ENCODE results near the gene TOX3.

The TOX3 gene

DNA sequence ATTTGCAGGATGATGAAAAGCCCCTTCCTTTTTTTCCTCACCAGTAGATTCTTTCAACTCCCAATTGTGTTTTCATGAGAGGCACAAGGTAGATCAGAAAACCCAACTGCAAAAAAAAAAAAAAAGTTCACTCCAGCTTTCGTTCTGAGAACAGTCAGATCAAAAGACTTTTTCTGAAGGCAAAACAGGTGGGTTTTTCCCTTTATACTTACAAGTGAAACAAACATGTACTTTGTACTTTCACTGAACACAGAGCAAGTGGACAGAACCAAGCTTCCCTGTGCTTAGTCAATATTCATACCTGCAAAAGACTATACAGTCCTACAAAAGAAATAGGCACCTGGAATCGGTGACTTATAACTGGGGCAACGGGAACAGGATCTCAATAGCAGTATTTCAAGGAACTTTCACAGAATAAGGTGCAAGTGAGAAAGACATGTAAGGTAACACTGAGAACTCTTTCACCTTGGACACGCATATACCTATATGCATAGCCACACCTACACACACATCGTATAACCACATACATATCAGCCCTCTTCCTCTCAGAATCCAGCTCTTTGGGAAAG lies 54.1 kb downstream of the TOX3 start:
- ChIA-PET CTCF (interaction anchor here (0.6 kb wide), 1 partner anchor 274 kb away, joined by 3 read pairs; no protein-coding TSS in a partner anchor), POLR2A (no interaction called here)
- TF ChIP-seq FOXA1 (IDR thresholded peaks at IDR 0.05): no peak
- no peak for TF ChIP-seq L3MBTL2 (conservative IDR thresholded peaks at IDR 0.05)
- no peak for TF ChIP-seq LEF1 (IDR thresholded peaks at IDR 0.05; ENCODE audit: borderline replicate concordance)
- no peak for TF ChIP-seq TARDBP (IDR thresholded peaks at IDR 0.05)
- no peak for TF ChIP-seq BHLHE40 (IDR thresholded peaks at IDR 0.05; ENCODE audit: borderline replicate concordance)
- no peak for TF ChIP-seq ZNF384 (IDR thresholded peaks at IDR 0.05)
- no peak for DNase-seq (ENCODE audit: extremely low spot score)

DNA sequence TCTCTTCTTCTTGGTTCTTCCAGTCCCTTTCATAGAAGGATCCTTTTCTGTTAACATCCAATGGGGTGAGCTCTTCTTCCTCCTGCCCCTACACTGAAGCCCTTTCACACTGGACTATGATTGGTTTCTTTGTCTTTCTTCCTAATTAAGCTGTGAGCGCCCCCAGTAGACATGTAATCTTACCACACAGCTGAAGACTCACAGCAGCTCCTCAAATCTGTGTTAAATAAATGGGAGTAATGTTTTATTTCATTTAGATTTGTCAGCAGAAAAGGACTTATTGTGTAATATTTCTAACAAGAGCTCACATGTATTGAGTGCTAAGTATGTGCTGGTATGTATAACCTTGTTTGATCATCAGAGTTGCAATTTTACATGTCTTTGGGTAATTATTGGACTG lies 55.7 kb downstream of the TOX3 start:
- TF ChIP-seq, protein P1, sequence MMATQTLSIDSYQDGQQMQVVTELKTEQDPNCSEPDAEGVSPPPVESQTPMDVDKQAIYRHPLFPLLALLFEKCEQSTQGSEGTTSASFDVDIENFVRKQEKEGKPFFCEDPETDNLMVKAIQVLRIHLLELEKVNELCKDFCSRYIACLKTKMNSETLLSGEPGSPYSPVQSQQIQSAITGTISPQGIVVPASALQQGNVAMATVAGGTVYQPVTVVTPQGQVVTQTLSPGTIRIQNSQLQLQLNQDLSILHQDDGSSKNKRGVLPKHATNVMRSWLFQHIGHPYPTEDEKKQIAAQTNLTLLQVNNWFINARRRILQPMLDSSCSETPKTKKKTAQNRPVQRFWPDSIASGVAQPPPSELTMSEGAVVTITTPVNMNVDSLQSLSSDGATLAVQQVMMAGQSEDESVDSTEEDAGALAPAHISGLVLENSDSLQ (IDR thresholded peaks at IDR 0.05): no peak
- TF ChIP-seq TARDBP (IDR thresholded peaks at IDR 0.05) (no peak), ELF4 (IDR thresholded peaks at IDR 0.05) (no peak), LEF1 (IDR thresholded peaks at IDR 0.05; ENCODE audit: borderline replicate concordance) (no peak), FOXM1 (IDR thresholded peaks at IDR 0.05; ENCODE audit: borderline replicate concordance) (no peak), L3MBTL2 (conservative IDR thresholded peaks at IDR 0.05) (no peak), BHLHE40 (IDR thresholded peaks at IDR 0.05; ENCODE audit: borderline replicate concordance) (no peak)
- ChIA-PET CTCF (no interaction called here), POLR2A (no interaction called here)
- DNase-seq (ENCODE audit: extremely low spot score): no peak

DNA sequence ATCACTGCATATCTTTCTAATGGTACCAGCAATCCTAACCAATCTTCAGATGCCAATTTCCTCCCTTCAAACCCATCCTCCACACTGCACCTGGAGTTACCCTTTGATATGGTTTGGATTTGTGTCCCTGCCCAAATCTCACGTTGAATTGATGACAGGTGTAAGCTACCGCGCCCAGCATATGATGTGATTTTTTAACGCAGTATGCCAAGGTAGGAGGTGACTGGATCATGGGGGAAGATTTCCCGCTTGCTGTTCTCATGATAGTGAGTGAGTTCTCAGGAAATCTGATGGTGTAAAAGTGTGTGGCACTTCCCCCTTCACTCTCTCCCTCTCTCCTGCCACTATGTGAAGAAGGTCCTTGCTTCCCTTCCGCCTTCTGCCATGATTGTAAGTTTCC lies 57.0 kb downstream of the TOX3 start:
- ChIA-PET POLR2A (no interaction called here), CTCF (no interaction called here)
- TF ChIP-seq LEF1 (IDR thresholded peaks at IDR 0.05; ENCODE audit: borderline replicate concordance) (no peak), SUZ12 (IDR thresholded peaks at IDR 0.05) (no peak), NFRKB (IDR thresholded peaks at IDR 0.05) (no peak), FOXK2 (IDR thresholded peaks at IDR 0.05) (no peak), CTBP1 (IDR thresholded peaks at IDR 0.05; ENCODE audit: borderline replicate concordance) (no peak)
- TF ChIP-seq, protein P1 (IDR thresholded peaks at IDR 0.05): no peak
- no peak for DNase-seq (ENCODE audit: extremely low spot score)

DNA sequence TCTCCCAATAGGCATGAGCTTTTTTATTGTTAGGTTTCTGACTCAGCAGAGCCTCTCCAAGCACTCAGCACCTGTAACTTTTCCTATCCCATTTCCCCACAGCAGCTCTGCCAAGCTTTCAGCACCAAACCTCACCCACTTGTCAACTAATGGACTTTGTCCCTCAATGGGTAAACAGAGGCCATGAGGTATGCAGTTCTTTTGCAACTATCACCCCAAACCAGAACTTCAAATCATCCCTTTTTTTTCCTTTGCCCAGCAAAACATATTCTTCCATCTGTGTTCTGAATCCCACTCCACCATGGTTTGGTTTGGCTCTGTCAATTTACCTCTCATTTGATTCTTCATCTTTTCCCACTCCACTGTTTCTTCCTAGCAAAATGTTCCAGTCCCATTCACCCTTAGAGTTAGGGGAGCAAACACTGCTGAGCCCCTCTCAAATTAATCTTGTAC lies 58.1 kb downstream of the TOX3 start:
- POLR2A ChIA-PET: no interaction called here
- CTCF ChIA-PET: no interaction called here

GRCh38 chr16:52487849-52488457 lies 59.0 kb downstream of the TOX3 start:
- POLR2A ChIA-PET: no interaction called here
- DNase-seq (ENCODE audit: extremely low spot score): no peak
- CTCF ChIA-PET: no interaction called here
- TF ChIP-seq TARDBP (IDR thresholded peaks at IDR 0.05) (no peak), LEF1 (IDR thresholded peaks at IDR 0.05; ENCODE audit: borderline replicate concordance) (no peak), SP1 (IDR thresholded peaks at IDR 0.05) (no peak), FOXK2 (IDR thresholded peaks at IDR 0.05) (no peak), L3MBTL2 (conservative IDR thresholded peaks at IDR 0.05) (no peak), SUZ12 (IDR thresholded peaks at IDR 0.05) (no peak), FOXM1 (IDR thresholded peaks at IDR 0.05; ENCODE audit: borderline replicate concordance) (no peak), ELF4 (IDR thresholded peaks at IDR 0.05) (no peak), BHLHE40 (IDR thresholded peaks at IDR 0.05; ENCODE audit: borderline replicate concordance) (no peak), CTBP1 (IDR thresholded peaks at IDR 0.05; ENCODE audit: borderline replicate concordance) (no peak), FOXA1 (IDR thresholded peaks at IDR 0.05) (no peak), NFRKB (IDR thresholded peaks at IDR 0.05) (no peak)
- TF ChIP-seq, protein P1 (IDR thresholded peaks at IDR 0.05): no peak

More for the DNA sequence above, 58.1 kb downstream of the TOX3 start:
- TF ChIP-seq, protein P1 (IDR thresholded peaks at IDR 0.05): no peak
- TF ChIP-seq ARNT (IDR thresholded peaks at IDR 0.05) (no peak), SUZ12 (IDR thresholded peaks at IDR 0.05) (no peak), ELF4 (IDR thresholded peaks at IDR 0.05) (no peak), L3MBTL2 (conservative IDR thresholded peaks at IDR 0.05) (no peak), SP1 (IDR thresholded peaks at IDR 0.05) (no peak), CTBP1 (IDR thresholded peaks at IDR 0.05; ENCODE audit: borderline replicate concordance) (no peak), LEF1 (IDR thresholded peaks at IDR 0.05; ENCODE audit: borderline replicate concordance) (no peak), ZNF384 (IDR thresholded peaks at IDR 0.05) (no peak), FOXM1 (IDR thresholded peaks at IDR 0.05; ENCODE audit: borderline replicate concordance) (no peak), FOXA1 (IDR thresholded peaks at IDR 0.05) (no peak), FOXK2 (IDR thresholded peaks at IDR 0.05) (no peak), TARDBP (IDR thresholded peaks at IDR 0.05) (no peak), BHLHE40 (IDR thresholded peaks at IDR 0.05; ENCODE audit: borderline replicate concordance) (no peak), HDGF (IDR thresholded peaks at IDR 0.05; ENCODE audit: borderline replicate concordance) (no peak), NFRKB (IDR thresholded peaks at IDR 0.05) (no peak)
- DNase-seq (ENCODE audit: extremely low spot score): no peak

DNA sequence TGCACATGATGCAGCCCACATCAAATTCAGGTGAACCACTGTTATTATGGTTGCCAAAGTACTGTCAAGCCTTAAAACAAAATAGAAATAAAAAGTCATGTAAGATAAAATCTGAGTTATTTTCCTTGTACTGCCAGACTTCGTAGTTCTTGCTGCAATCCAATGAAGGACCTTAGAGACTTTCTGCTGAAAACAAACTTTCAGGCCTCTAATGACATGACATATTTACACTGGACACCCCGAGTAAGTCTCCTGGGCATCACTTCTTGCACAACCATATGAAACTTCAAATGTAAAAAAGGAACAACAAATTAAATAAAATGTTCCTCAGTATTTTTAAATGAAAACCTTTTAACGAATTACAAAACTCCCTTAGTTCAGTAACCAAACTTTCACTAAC lies 66.7 kb downstream of the TOX3 start:
- TF ChIP-seq BHLHE40 (IDR thresholded peaks at IDR 0.05; ENCODE audit: borderline replicate concordance) (no peak), CTBP1 (IDR thresholded peaks at IDR 0.05; ENCODE audit: borderline replicate concordance) (no peak), NFRKB (IDR thresholded peaks at IDR 0.05) (no peak), SP1 (IDR thresholded peaks at IDR 0.05) (no peak), TARDBP (IDR thresholded peaks at IDR 0.05) (no peak), FOXM1 (IDR thresholded peaks at IDR 0.05; ENCODE audit: borderline replicate concordance) (no peak), L3MBTL2 (conservative IDR thresholded peaks at IDR 0.05) (no peak), FOXA1 (IDR thresholded peaks at IDR 0.05) (no peak), ELF4 (IDR thresholded peaks at IDR 0.05) (no peak), LEF1 (IDR thresholded peaks at IDR 0.05; ENCODE audit: borderline replicate concordance) (no peak), HDGF (IDR thresholded peaks at IDR 0.05; ENCODE audit: borderline replicate concordance) (no peak), FOXK2 (IDR thresholded peaks at IDR 0.05) (no peak), ZNF384 (IDR thresholded peaks at IDR 0.05) (no peak), ARNT (IDR thresholded peaks at IDR 0.05) (no peak)
- TF ChIP-seq, protein P1 (IDR thresholded peaks at IDR 0.05): no peak

More for the DNA sequence above, 66.7 kb downstream of the TOX3 start:
- DNase-seq (ENCODE audit: extremely low spot score): no peak
- ChIA-PET CTCF (no interaction called here), POLR2A (no interaction called here)

Data from HEK293T (cell line).